ENCODE measurements around the gene TREH. TPM values are rescaled to one million over a fixed set of nuclear protein-coding genes. Genes with fewer than 3 reads are reported as not detected.

TREH gene
- total and polyA plus RNA-seq, 2 experiments from 2014 or later, result 0.06 TPM; not detected in 1

DNA sequence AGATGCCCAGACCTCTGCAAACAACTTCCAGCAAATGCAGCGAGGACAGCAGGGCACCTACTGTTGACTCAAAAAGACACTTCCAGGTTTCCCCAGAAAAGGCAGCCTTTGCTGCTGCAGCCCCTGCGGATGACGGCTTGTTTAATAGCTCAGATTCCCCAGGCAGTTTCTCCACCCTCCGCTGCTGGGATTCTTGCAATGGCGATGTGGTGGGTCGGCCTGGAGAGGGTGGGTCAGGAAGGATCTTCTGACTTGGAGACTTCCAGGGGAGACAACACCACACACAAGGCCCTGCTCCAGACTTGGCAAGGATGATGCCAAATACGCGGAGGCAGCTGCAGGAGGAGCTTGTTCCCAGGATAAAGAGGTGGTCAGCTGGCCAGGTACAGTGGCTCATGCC, 17.9 kb upstream of the TREH start:
- Histone ChIP-seq H4K20me1 (ENCODE audit: insufficient read depth) (no peaks in the 10 kb centered on the region), H3K27me3 (replicated peaks; ENCODE audit: insufficient read depth) (no peaks in the 10 kb centered on the region), H3K9me3 (ENCODE audit: low read depth) (no peaks in the 10 kb centered on the region), H3K4me2 (ENCODE audit: unreplicated experiment) (no peak overlapping the region), H3K9ac (no peak overlapping the region), H3K4me1 (ENCODE audit: insufficient read depth) (no peaks in the 10 kb centered on the region), H3K4me3 (no peak overlapping the region), H3K36me3 (ENCODE audit: low read depth) (no peaks in the 10 kb centered on the region), H3K9me2 (ENCODE audit: insufficient read depth) (no peaks in the 10 kb centered on the region), H3K79me2 (ENCODE audit: insufficient read depth) (no peaks in the 10 kb centered on the region), H2AFZ (no peak overlapping the region), H3K27ac (no peak overlapping the region), H3F3A (ENCODE audit: insufficient read depth) (no peaks in the 10 kb centered on the region)
- DNase-seq, result no peak
- WGBS, 2 experiments (ENCODE audit: low coverage in 1 of 2, low lambda C conversion rate in 2 of 2, missing lambda C conversion rate in 2 of 2), result 66 to 74% methylated on average over 8 of the region's 8 CpGs
- in situ Hi-C loops (cut with MboI), result loop anchor here (10.0 kb wide), 1 partner anchor 247 kb away; no protein-coding TSS in a partner anchor
- TF ChIP-seq EZH2 (IDR thresholded peaks at IDR 0.05; ENCODE audit: insufficient read depth, poor library complexity, severe bottlenecking) (no peak), EZH2phosphoT487 (IDR thresholded peaks at IDR 0.05; ENCODE audit: insufficient read depth, low read depth) (no peak)

DNA sequence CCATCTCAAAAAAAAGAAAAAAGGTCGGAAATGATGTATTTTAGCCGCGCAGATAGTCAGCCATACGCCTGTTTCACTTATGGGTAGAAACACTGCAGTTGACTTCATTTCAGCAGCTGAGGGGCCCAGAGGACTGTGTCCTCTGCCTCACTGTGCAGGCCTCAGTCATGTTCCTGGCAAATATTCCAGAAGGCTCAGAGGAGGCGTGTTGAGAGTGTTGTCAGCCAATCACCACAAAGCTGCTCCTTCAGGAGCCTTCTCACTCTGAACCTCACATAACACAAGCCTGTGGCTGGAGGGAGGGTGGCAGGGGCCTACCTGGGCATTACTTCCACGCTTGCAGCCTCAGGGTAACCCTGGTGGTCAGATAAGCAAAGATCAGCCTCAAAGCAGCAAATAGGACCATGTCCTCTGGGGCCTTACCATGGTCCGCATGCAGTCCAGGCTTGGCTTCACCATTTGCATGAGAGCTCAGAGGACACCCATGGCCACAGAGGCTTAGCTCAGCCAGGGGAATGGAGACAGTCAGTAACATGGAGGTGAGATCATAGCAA, 17.3 kb upstream of the TREH start:
- no peak overlapping the region for H3K27ac ChIP-seq
- H3K9ac ChIP-seq, result no peak overlapping the region
- H3K4me2 ChIP-seq (ENCODE audit: unreplicated experiment), result no peak overlapping the region
- in situ Hi-C loops (cut with MboI), result loop anchor here (10.0 kb wide), 1 partner anchor 248 kb away; no protein-coding TSS in a partner anchor
- WGBS, 2 experiments (ENCODE audit: low coverage in 1 of 2, low lambda C conversion rate in 2 of 2, missing lambda C conversion rate in 2 of 2), result 80 to 82% methylated on average over 7 of the region's 7 CpGs
- DNase-seq, result peak; percentile 8
- no peak overlapping the region for H2AFZ ChIP-seq
- H3K36me3 ChIP-seq (ENCODE audit: low read depth), result no peaks in the 10 kb centered on the region
- no peaks in the 10 kb centered on the region for H3K9me2 ChIP-seq (ENCODE audit: insufficient read depth)
- H3K79me2 ChIP-seq (ENCODE audit: insufficient read depth), result no peaks in the 10 kb centered on the region
- no peak overlapping the region for H3K4me3 ChIP-seq
- no peaks in the 10 kb centered on the region for H3K27me3 ChIP-seq (replicated peaks; ENCODE audit: insufficient read depth)
- H3K9me3 ChIP-seq (ENCODE audit: low read depth), result no peaks in the 10 kb centered on the region
- H4K20me1 ChIP-seq (ENCODE audit: insufficient read depth), result no peaks in the 10 kb centered on the region
- H3K4me1 ChIP-seq (ENCODE audit: insufficient read depth), result 0 out of 2 replicates have a peak, but pooled peaks cover 5% of the 10 kb centered on the region
- H3F3A ChIP-seq (ENCODE audit: insufficient read depth), result no peaks in the 10 kb centered on the region
- TF ChIP-seq EZH2 (IDR thresholded peaks at IDR 0.05; ENCODE audit: insufficient read depth, poor library complexity, severe bottlenecking) (no peak), EZH2phosphoT487 (IDR thresholded peaks at IDR 0.05; ENCODE audit: insufficient read depth, low read depth) (no peak)

DNA sequence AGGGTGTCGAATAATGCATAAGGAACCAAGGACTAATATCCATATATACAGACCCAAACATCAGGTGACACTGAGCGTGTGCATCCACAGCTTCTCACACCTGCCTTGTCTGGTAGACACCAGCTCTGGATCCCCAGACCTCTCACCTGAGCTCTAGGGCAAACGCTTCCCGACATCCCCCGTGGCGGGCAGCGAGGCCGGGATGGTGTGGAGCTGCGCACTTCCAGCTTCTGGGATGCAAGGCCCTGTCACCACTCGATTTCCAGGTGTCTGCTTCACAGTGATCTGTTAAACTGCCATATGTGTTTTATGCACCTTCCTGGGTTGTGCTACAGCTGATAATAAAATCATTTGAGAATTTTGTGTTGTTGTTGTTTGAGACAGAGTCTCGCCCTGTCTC, 15.3 kb upstream of the TREH start:
- H3K27me3 ChIP-seq (replicated peaks; ENCODE audit: insufficient read depth), result no peaks in the 10 kb centered on the region
- H3K9me3 ChIP-seq (ENCODE audit: low read depth), result no peaks in the 10 kb centered on the region
- no peaks in the 10 kb centered on the region for H3K36me3 ChIP-seq (ENCODE audit: low read depth)
- no peaks in the 10 kb centered on the region for H4K20me1 ChIP-seq (ENCODE audit: insufficient read depth)
- no peak overlapping the region for H2AFZ ChIP-seq
- no peak for DNase-seq
- 73 to 80% methylated on average over 11 of the region's 11 CpGs for WGBS, 2 experiments (ENCODE audit: low coverage in 1 of 2, low lambda C conversion rate in 2 of 2, missing lambda C conversion rate in 2 of 2)
- H3K4me2 ChIP-seq (ENCODE audit: unreplicated experiment), result no peak overlapping the region
- no peak for TF ChIP-seq EZH2phosphoT487 (IDR thresholded peaks at IDR 0.05; ENCODE audit: insufficient read depth, low read depth)
- no peak for TF ChIP-seq EZH2 (IDR thresholded peaks at IDR 0.05; ENCODE audit: insufficient read depth, poor library complexity, severe bottlenecking)
- H3K9ac ChIP-seq, result no peak overlapping the region
- no peak overlapping the region for H3K27ac ChIP-seq
- no peaks in the 10 kb centered on the region for H3K79me2 ChIP-seq (ENCODE audit: insufficient read depth)
- no peaks in the 10 kb centered on the region for H3F3A ChIP-seq (ENCODE audit: insufficient read depth)
- H3K4me3 ChIP-seq, result no peak overlapping the region
- in situ Hi-C loops (cut with MboI), result loop anchor here (10.0 kb wide), 1 partner anchor 250 kb away; no protein-coding TSS in a partner anchor
- no peaks in the 10 kb centered on the region for H3K9me2 ChIP-seq (ENCODE audit: insufficient read depth)
- 0 out of 2 replicates have a peak, but pooled peaks cover 6% of the 10 kb centered on the region for H3K4me1 ChIP-seq (ENCODE audit: insufficient read depth)

DNA sequence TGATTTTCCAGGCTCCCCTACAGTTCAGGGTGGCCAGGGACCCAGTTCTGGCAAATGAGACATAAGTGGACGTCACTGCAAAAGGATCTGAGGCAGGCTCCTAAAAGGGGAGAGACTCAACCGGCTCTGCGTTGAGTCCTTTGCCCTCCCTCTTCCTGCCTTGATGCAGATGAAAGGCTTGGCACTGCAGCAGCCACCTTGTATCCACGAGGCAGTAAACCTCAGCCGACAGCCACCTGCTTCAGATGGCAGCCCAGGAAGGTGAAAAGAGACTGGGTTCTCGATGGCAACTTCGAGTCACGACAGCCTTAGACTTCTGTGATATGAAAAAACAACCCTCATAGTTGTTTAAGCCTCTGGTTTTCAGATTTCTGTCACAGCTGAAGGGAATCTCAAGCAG, 14.7 kb upstream of the TREH start:
- no peaks in the 10 kb centered on the region for H3K79me2 ChIP-seq (ENCODE audit: insufficient read depth)
- no peaks in the 10 kb centered on the region for H3F3A ChIP-seq (ENCODE audit: insufficient read depth)
- no peak overlapping the region for H3K27ac ChIP-seq
- no peaks in the 10 kb centered on the region for H3K9me3 ChIP-seq (ENCODE audit: low read depth)
- H2AFZ ChIP-seq, result no peak overlapping the region
- H3K4me3 ChIP-seq, result no peak overlapping the region
- no peak overlapping the region for H3K9ac ChIP-seq
- TF ChIP-seq EZH2 (IDR thresholded peaks at IDR 0.05; ENCODE audit: insufficient read depth, poor library complexity, severe bottlenecking) (no peak), EZH2phosphoT487 (IDR thresholded peaks at IDR 0.05; ENCODE audit: insufficient read depth, low read depth) (no peak)
- in situ Hi-C loops (cut with MboI), result loop anchor here (10.0 kb wide), 1 partner anchor 251 kb away; no protein-coding TSS in a partner anchor
- no peak for DNase-seq
- 70 to 73% methylated on average over 8 of the region's 8 CpGs for WGBS, 2 experiments (ENCODE audit: low coverage in 1 of 2, low lambda C conversion rate in 2 of 2, missing lambda C conversion rate in 2 of 2)
- no peaks in the 10 kb centered on the region for H3K9me2 ChIP-seq (ENCODE audit: insufficient read depth)
- no peaks in the 10 kb centered on the region for H3K27me3 ChIP-seq (replicated peaks; ENCODE audit: insufficient read depth)
- no peak overlapping the region for H3K4me2 ChIP-seq (ENCODE audit: unreplicated experiment)
- no peaks in the 10 kb centered on the region for H3K36me3 ChIP-seq (ENCODE audit: low read depth)
- H3K4me1 ChIP-seq (ENCODE audit: insufficient read depth), result 0 out of 2 replicates have a peak, but pooled peaks cover 6% of the 10 kb centered on the region
- no peaks in the 10 kb centered on the region for H4K20me1 ChIP-seq (ENCODE audit: insufficient read depth)

Measured in GM23248 (cell line).